CD4-positive, alpha-beta T cell treated with Interleukin-6 at 100 ng/mL for 8 hours (primary cell): Measurements from ENCODE around the gene RHOU.
"Not testable (repeated sequence)": the region's sequence is repeated elsewhere in the genome, so short reads cannot be mapped to it uniquely, and the experiment has no call there.

Experiments used
- DNase-seq: peaks from one replicate; pipeline ENCODE4 v3.0.0-alpha.2; 2020; ENCODE audit warnings: mixed read lengths, low spot score

RHOU gene

DNA sequence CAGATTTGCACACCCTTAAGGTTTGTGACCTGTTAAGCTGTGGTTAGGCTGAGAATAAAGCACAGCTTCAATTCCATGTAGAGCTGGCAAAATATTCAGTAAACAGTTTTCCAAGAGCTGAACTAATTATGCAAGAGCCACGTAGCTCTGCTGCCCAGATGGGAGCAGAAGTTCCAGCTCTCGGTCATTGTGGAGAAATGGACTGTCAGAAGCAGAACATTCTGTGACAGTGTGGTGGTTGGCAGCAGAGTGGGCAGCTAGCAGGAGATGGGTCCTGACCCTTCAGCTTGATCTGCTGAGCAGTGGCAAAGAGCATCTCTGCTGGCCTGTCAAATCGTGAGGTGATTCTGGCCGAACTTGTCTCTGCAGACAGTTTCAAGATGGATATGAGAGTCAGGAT lies 23.2 kb downstream of the RHOU start:
- DNase-seq = no peak

DNA sequence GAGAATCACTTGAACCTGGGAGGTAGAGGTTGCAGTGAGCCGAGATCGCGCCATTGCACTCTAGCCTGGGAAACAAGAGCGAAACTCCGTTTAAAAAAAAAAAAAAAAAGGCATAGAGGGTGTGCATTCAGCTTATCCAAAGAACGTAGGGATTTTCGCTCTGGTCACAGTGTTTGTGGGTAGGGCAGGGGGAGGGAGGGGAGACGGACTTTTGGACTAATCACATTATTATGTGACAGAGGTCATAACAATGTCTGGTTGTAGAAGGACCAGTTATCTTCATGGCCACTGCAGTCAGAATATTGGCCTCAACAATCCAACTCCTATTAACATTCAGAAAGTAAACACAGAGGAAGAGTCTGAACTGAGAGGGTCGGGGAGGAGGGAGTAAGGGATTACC lies 25.7 kb downstream of the RHOU start:
- DNase-seq = no peak

DNA sequence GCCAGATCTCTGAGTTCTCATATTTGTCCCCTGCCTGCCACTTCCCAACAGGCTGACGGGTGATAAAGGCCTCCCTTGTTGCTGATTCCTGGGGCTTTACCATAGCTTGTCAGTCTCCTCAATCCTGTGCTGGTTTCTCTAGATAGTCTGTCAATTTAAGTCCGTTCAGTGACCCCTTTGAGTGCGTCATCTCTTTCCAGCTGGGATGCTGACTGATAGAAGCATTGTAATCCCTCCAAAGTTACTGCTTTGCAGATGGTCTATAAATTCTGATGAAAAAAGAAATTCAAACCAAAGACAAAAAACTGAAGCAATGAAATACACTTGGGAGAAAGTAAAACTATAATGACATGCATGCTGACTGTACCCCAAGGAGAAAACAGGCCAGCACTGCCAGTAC lies 28.3 kb downstream of the RHOU start:
- no peak for DNase-seq

DNA sequence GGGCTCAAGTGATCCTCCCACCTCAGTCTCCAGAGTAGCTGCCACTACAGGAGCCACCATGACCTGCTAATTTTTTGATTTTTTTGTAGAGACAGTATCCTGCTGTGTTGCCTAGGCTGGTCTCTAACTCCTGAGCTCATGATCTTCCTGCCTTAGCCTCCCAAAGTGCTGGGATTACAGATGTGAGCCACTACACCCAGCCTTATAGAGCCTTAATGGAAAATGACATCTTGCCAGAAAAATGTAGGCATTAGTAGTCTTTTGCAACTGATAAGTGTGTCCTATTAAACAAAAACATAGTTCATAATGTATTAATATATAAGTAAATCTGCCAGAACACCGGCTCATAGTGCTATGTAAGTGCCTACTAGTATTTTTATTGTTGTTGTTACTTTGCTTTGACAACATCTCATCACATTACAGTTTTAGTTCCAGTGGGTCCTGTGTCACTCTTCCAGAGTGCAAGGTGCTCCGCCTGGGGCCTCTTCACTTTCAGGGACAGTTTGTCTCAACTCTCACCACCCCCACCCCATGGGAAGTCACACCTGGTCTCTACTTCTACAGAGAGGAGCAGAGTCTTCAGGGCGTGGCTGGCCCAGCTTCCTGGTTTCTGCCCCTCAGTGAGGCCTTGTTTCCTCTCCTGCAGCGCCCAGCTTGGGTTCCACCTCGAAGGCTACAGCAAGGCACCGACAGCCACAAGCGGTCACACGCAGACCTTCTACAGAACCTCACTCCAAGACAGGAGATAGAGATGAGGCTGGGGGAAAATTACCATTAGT lies 30.1 kb downstream of the RHOU start:
- DNase-seq = peak; percentile 13

DNA sequence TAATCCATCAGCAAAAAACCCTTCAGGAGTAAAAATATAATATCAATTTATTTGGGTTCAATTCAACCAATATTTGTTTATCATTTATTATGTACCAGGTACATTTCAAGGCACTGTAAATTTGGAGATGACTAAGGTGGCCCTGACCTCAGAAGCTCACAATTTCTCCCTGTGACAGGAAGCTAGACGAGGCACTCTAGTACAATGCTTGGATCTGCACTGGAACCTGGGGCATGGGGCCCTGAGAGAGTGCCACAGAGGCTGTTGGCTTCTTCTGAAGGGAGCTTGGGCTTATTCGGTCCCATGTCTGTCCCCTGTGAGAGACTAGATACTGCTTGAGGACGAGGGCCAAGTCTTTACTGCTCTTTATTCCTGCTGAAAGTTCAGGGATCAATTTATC lies 31.5 kb downstream of the RHOU start:
- no peak for DNase-seq

DNA sequence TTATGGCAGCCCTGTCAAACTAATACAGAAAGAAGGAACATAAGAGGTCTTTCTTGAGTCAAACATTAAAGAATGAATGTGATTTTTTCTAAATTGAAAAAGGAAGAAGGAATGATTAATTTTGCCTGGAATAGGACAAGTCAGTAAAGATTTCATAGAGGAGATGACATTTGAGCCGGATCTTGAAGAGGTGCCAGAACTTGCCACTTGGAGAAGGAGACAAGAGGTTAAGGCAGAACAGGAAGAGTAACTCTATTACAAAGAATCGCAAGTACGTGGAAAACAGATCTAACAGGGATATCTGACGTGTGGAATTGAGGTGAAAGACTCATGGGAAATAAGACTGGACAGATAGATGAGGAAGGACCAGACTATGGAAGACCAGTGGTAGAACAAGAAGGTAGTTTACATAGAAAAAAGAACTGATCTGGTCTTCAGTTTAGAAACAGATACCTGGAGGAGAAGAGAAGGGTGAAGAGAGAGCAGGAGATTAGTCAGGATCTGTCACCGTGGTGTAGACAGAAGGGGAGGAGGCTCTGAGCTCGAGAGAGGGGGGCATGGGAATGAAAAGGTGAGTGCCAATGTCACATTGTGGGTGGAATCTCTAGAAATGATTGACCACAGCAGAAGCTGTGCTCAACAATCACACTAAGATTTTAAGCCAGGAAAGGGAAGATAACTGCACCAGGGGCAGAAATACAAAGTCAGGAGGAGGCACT lies 32.5 kb downstream of the RHOU start:
- DNase-seq = no peak

DNA sequence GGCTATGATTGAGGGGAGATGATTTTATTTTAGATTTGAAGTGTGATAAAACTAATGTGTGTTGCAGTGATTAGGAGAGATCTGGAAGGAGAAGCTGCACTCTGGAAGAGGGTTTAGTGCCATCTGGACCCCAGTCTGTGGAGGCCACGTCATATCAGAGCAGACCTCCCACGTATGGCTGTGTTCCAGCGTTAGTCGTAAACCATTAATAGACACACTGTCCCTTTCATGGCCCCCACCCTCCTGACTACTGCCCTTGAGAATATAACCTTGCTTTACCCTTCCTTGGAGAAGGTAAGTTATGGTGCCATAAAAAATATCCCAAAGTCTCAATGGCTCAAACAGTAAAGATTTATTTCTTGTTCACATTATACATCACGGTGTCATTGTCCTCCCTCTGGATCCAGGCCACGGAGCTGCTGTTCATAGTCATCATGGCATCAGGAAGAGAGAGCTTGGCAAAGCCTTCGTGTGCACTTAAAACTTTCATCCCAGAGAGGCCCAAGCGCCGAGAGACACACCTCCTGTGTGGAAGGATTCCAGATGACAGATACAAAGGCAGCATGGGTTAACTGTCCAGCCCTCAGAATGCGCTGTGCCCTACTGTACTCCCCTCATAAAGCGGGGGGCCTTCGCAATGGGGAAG lies 33.2 kb downstream of the RHOU start:
- no peak for DNase-seq

DNA sequence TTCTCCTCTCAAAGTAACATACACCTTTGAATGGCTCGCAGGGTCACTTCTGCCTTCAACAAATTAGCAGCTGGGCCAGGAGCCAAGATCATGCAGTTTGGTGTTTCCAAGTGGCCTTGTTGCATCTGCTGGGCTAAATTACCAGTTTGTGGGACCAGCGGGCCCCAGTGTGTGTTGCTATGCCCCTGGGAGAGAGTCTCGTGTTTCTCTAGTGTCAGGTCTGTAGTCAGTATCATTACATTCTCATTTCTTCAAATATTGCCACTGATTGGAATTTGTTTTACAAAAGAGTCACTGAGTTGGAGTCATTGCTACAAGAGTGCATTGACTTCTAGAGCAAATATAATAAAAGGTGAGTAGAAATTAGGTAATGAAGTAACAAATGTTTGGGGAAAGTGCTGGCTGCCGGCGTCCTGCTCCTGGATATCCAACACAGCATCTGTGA lies 35.5 kb downstream of the RHOU start:
- no peak for DNase-seq

DNA sequence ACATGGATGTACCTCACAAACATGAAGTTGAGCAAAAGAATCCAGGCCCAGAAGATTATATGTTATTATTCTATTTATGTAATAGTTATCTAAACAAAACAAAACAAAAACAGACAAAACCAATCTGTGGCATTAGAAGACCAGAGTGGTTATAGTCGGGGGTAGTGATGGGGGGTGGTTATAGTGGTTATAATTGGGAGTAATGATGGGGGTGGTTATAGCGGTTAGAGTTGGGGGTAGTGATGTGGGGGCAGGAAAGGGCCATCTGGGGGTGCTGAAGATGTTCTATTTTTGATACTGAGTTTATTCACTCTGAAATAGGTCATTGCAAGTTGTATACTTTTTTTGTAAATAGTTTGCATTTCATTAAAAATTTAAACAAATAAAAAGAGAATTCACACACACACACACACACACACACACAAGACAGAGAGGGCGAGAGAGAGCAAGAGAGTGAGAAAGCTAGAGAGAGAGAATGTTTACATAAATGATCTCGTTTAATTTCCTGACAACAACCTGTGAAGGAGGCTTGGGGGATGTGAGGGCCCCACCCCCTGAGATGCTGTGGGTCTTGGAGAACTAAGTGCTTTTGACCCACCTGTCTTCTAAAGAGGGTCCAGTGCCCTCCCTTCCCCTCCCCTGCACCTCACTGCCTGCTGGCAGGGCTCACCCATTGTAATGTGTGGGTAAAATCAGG lies 37.4 kb downstream of the RHOU start:
- no peak for DNase-seq

DNA sequence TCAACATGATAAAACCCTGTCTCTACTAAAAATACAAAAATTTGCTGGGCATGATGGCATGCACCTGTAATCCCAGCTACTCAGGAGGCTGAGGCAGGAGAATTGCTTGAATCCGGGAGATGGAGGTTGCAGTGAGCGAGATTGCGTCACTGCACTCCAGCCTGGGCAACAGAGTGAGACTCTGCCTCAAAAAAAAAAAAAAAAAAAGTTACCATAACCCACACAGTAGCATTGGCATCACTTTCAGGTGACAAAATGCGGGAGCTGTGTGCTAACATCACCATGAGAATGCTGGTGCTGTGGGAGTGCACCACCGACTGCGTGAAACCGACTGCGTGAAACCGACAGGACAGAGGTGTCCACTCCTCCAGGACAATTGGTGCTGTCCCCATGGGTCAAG lies 40.7 kb downstream of the RHOU start:
- not testable (repeated sequence) for DNase-seq

DNA sequence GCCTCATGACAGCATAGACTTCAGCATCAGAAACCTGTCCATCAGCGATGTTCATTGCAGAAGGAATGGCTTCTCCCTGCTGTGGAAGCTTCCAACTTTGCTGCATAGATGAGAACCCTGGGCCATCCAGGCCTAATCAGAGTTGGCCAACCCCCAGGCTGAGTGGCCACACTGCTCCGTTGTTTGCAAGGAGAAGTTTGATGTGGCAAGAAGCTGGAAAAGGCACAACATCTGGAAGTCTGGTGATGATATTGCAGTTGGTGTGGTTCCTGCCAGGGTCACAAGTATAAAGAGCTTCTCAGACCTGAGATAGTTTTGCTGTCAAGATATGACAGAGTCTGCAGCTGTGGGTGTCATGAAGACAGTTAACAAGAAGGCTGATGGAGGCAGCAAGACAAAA lies 41.2 kb downstream of the RHOU start:
- DNase-seq = no peak

DNA sequence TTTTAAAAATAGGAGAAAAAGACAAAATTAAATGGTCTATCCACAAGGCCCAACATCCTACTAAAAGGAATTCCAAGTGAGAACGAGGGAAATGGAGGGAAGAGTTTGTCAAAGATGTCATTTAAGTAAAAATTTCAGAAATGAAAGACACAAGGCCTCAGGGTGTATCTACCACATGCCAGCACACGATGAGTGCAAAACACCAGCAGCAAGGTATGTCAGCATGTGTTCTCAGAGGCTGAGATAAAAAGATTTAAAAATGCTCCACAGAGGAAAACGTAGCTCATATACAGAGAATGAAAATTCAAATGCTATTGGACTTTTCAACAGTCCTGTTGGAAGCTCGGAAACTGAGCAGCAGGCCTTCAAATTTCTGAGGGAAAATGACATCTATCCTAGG lies 42.0 kb downstream of the RHOU start:
- DNase-seq = no peak

DNA sequence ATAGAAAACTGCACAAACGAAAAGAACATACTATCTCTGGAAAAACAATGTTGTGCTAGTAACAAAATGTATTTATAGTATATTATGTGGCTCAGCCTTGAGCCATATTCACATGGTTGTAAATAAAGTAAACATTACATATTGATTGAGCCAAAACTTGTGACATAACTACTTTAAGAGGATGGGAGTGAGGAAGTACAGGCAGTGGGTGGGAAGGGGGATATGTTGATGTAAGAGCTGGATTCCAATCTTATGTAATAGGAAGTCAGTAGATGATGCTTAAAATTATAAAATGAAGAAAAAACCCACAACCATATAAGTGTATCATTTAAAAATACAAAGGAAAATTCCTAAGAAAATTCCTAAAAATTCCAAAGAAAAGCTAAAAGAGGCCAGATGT lies 42.7 kb downstream of the RHOU start:
- DNase-seq = no peak

DNA sequence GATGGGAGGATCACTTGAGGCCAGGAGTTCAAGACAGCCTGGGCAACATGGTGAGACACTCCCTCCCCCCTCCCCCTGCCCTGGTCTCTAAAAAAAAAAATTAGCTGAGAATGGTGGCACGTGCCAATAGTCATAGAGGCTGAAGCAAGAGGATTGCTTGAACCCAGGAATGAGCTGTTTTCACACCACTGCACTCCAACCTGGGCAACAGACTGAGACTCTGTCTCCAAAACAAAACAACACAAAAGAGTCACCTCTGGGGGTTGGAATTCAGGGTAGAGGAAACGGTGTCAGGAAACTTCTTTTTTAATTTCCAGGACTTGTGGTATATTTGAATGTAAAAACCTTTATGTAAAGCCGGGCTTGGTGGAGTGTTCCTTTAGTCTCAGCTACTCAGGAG lies 43.2 kb downstream of the RHOU start:
- no peak for DNase-seq

DNA sequence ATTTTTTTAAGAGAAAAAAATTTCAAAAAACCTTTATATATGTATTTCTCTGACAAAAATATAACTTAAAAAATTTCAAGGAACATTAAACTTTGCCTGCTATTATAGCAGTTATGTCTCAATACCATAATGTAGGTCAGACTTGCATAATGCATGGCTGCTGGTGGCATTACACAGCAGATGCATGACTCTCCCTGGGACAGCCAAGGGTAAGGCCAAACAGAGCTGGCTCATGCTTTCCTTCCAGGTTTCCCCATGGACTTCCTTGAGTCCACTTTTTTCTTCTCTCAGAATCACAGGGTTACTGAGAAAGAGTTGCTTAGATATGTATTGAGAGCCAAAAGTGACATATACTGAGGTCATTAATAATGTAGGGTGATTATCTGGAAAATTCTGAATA lies 43.7 kb downstream of the RHOU start:
- DNase-seq = no peak

DNA sequence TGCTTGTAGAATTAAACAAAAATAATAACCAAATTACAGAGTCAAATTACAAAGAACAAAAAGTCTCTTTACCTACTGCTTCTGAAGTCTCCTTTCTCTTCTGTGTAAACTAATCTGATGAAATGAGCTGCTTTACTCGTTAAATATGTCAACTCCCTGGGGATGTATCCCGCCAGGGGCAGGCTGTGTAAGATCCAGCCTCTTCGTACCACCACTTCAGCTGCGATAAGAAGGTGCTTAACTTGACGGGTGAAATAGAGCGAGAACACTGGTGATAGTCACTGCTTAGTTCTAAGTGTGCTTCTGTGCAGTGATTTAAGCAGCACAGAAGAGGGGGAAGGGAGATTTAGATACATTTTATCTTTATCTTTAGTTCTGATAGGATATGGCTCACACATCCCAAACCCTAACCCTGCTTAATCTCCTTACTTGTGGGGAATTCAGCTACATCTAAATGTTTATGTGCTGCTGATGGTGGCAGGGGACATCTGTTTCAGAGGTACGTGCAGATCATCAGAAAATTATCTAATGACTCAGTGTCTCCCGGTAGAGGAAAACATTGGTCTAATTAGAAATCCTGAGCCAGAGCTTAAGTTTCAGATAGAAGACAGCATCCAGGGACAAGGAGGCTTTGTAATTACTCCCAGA lies 46.0 kb downstream of the RHOU start:
- DNase-seq = no peak

DNA sequence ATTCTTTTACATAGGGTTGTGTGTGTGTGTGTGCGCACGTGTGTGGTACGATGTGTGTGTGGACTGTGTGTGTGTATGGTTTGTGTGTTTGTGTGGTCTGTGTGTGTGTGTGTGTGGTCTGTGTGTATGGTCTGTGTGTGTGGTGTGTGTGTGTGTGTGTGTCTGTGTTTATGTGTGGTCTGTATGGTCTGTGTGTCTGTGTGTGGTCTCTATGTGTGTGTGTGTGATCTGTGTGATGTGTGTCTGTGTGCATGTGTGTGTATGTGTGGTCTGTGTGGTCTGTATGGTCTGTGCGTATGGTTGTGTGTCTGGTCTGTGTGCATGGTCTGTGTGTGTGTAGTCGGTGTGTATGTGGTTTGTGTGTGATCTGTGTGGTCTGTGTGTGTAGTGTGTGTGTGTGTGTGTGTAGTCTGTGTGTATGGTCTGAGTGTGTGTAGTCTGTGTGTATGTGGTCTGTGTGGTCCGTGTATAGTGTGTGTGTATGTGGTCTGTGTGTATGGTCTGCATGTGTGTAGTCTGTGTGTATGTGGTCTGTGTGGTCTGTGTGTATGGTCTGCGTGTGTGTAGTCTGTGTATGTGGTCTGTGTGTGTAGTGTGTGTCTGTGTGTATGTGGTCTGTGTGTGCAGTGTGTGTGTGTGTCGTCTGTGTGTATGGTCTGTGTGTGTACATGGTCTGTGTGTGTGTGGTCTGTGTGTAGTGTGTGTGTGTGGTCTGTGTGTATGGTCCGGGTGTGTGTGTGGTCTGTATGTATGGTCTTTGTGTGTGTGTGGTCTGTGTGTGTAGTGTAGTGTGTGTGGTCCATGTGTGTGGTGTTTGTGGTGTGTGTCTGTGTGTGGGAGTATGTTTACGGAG lies 46.8 kb downstream of the RHOU start:
- no peak for DNase-seq

DNA sequence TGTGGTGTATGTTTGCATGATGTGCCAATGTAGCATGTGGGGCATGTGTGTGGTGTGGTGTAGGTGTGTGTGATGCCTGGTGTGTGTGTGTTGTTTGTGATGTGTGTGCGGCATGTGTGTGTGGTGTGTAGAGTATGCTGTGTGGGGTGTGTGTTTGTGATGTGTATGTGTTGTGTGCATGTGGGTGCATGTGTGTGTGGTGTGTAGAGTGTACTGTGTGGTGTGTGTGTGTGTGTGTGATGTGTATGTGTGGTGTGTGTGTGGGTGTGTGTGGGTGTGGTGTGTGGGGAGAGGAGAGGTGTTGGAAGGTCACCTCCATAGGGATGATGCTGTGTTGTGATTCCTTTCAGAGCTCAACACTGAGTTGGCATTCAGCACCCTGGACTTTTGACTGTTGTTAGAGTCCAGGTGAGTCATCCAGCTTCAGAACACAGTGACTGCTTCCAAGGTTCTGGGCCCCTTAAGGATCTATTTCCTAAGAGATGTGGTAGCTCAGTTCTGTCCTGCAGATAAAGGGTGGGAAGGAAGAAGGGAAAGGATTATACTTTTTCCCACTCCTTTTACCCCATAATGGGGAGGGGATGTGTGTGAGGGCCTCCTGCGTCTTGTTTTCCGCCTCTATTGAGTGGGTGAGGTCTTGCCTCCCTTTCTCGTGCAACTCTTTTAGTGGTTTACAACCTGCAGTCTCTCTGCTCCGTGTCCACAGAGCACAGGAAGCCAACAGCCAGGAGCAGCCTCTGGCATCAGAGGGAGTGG lies 47.6 kb downstream of the RHOU start:
- no peak for DNase-seq

DNA sequence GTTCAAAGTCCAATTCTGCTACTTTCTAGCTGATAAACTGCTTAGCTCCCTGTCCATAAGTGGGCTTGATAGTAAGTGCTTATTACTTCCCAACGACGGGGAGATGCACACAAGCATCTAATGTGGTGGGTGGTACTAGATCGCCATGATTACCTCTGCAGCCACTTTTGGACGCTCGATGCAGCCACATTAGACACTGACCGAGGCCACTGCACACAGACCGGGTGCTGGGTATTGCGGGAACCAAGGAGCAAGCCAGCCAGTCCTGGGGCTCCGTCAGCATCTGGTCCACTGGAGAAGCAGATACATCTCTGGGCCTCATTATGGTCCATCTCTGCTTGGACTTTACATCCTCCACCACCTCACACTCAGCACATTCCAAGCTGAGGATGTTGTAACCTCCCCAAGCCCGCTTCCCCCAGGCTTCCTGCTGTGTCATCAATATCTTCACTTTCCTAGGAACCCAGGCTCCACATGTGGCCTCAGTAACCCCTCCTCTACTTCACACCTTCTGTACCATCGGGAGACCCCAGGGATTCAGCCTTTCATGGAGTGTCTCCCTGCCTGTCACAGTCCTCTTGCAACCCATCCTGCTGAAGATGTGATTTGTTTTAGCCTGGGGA lies 48.2 kb downstream of the RHOU start:
- DNase-seq = no peak

DNA sequence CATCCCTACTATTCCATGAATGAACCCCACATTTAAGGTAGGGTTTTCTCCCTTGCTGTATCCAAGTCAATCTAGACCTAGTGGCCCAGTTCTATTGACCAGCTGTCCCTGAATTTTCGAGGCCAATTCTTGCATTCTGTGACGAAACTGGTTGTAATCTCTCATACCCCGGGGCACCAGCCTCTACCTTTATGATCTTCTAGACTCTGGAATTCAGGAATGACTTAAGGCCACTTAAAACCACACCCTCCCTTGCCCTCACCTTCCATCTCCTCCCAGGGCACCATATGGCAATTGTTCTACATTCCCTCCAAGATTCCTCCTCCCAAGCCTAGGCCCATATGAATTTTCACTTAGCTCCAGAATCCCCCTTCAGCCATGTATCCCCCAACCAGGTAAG lies 48.9 kb downstream of the RHOU start:
- DNase-seq = no peak
